K562 (cell line): ENCODE measurements around the gene TPGS2. TPM values are rescaled to one million over a fixed set of nuclear protein-coding genes. Genes with fewer than 3 reads are reported as not detected.

Experiments used
- ATAC-seq: fragments of 200-7000 bp; cut with Tn5 transposase; 3 replicates; pipeline ENCODE4 v1.9.1; 2020; ENCODE audit warnings: moderate library complexity
- BruUV-seq: library from RNA; stranded (reverse); fragments of 400-500 nt; replicated peaks from 2 replicates; lab custom pipeline; 2021; lab: Mats Ljungman, UMichigan
- CTCF ChIA-PET: fragments of 300-600 bp; formaldehyde crosslinking; extraction: SDS; loops from one replicate; lab custom pipeline; 2021; ENCODE audit warnings: low intra/inter-chr PET ratio; lab: Yijun Ruan, JAX
- POLR2A ChIA-PET: fragments of 300-600, 350-650 bp; sonication (Branson Sonifier 250); formaldehyde crosslinking; extraction: SDS; loops from one replicate; lab custom pipeline; 2021; ENCODE audit warnings: antibody characterized with exemption, inconsistent platforms; lab: Yijun Ruan, JAX
- DNase-seq, 4 experiments: peaks; one replicate each; pipeline versions ENCODE4 v3.0.0 to v3.0.0-alpha.2; 2011 to 2018; ENCODE audit warnings: low spot score in 3 of 4, mixed read lengths in 3 of 4; ENCODE audit errors: extremely low read depth in 1 of 4
- FAIRE-seq: peaks from 2 replicates; lab custom pipeline; 2011; peaks lifted over from hg19 to GRCh38; lab: Jason Lieb, UNC
- H2AFZ ChIP-seq: 2 replicates; pipeline ENCODE4 v1.6.0; 2011; ENCODE audit warnings: low read depth, low read length, control low read depth, inconsistent platforms
- H3K27ac ChIP-seq: fragments of 200-600 bp; 3 replicates; pipeline ENCODE4 v1.8.0; 2011; ENCODE audit warnings: low read depth, mild to moderate bottlenecking, control low read depth, inconsistent platforms, low read length, moderate library complexity, mixed read lengths; ENCODE audit errors: extremely low read depth
- H3K27me3 ChIP-seq, 2 experiments: fragments of 300-600 bp in 1 of 2; 2 replicates in 1 of 2; 3 replicates in 1 of 2; pipeline versions ENCODE4 v1.6.0 to v1.8.0; 2011; ENCODE audit warnings: inconsistent platforms in 2 of 2, low read length in 2 of 2, mild to moderate bottlenecking in 1 of 2, mixed read lengths in 1 of 2, moderate library complexity in 1 of 2; ENCODE audit not compliant: control insufficient read depth in 2 of 2, insufficient read depth in 2 of 2
- H3K36me3 ChIP-seq: fragments of 300-600 bp; 3 replicates; pipeline ENCODE4 v1.8.0; 2011; ENCODE audit warnings: mild to moderate bottlenecking, low read length, inconsistent platforms; ENCODE audit not compliant: control insufficient read depth, insufficient read depth
- H3K4me1 ChIP-seq, 2 experiments: fragments of 200-600 bp in 1 of 2; replicated peaks in 1 of 2; 2 replicates in 1 of 2; 3 replicates in 1 of 2; pipeline versions ENCODE4 v1.5.1 to v1.8.0; 2011; ENCODE audit warnings: inconsistent platforms in 2 of 2, low read length in 2 of 2, mild to moderate bottlenecking in 1 of 2, mixed read lengths in 1 of 2, moderate library complexity in 1 of 2; ENCODE audit not compliant: control insufficient read depth in 2 of 2, insufficient read depth in 2 of 2
- H3K4me2 ChIP-seq: 2 replicates; pipeline ENCODE4 v1.6.1; 2011; ENCODE audit warnings: low read length, control low read depth, inconsistent platforms, mixed read lengths; ENCODE audit not compliant: insufficient read depth
- H3K4me3 ChIP-seq: fragments of 200-600 bp; sonication (generic), shearing (Covaris generic); 2 replicates; pipeline ENCODE4 v1.5.1; 2016; ENCODE audit warnings: control low read depth, inconsistent platforms
- H3K79me2 ChIP-seq: fragments of 200-600 bp; 3 replicates; pipeline ENCODE4 v1.8.0; 2011; ENCODE audit warnings: low read length, inconsistent platforms; ENCODE audit not compliant: control insufficient read depth, insufficient read depth
- H3K9ac ChIP-seq, 2 experiments: 2 replicates each; pipeline versions ENCODE4 v1.6.0 to v1.6.1; 2011; ENCODE audit warnings: low read depth in 2 of 2, low read length in 2 of 2, control low read depth in 1 of 2, inconsistent platforms in 1 of 2, mild to moderate bottlenecking in 1 of 2, mixed read lengths in 1 of 2; ENCODE audit not compliant: insufficient read depth in 1 of 2
- H3K9me1 ChIP-seq: one replicate; pipeline ENCODE4 v1.6.0; 2011; ENCODE audit warnings: inconsistent platforms, mild to moderate bottlenecking, low read length, moderate library complexity; ENCODE audit not compliant: control insufficient read depth, insufficient read depth
- H3K9me3 ChIP-seq: replicated peaks from 2 replicates; pipeline ENCODE4 v1.5.1; 2011; ENCODE audit warnings: low read depth, low read length, inconsistent platforms; ENCODE audit not compliant: control insufficient read depth, insufficient read depth
- H4K20me1 ChIP-seq: replicated peaks from 2 replicates; pipeline ENCODE4 v1.6.1; 2011; ENCODE audit warnings: low read length, inconsistent platforms, mixed read lengths; ENCODE audit not compliant: control insufficient read depth, insufficient read depth
- CEBPB ChIP-seq: fragments of 450-650 bp; IDR thresholded peaks from 2 replicates; pipeline ENCODE4 v1.6.1; 2016; ENCODE audit warnings: missing genetic modification characterization, missing compliant biosample characterization
- GTF2B ChIP-seq: IDR thresholded peaks from 2 replicates; pipeline ENCODE4 v1.6.1; 2011; ENCODE audit not compliant: insufficient read length; ENCODE audit errors: extremely low read depth
- PRDM10 ChIP-seq: fragments of 450-650 bp; IDR thresholded peaks from 2 replicates; pipeline ENCODE4 v1.6.1; 2018; ENCODE audit not compliant: partially characterized antibody
- WGBS: fragments of 100-300 bp; shearing (Covaris generic); methylation state at CpG from one replicate; pipeline ENCODE4 v1.1.6; 2016; ENCODE audit warnings: low coverage, mixed read lengths; ENCODE audit not compliant: insufficient coverage; ENCODE audit errors: missing lambda C conversion rate; 5-methylcytosine and 5-hydroxymethylcytosine counted together
- in situ Hi-C: fragments of 300-500 bp; cut with MboI; formaldehyde crosslinking; loops from 4 replicates; pipeline ENCODE4 v1.15.0; 2018; ENCODE audit warnings: inconsistent platforms, mixed read lengths
- intact Hi-C: fragments of 100-400 bp; cut with micrococcal nuclease; formaldehyde crosslinking; loops from 2 replicates; pipeline ENCODE4 v1.14.2; 2022
- polyA plus RNA-seq, 8 experiments: library from polyadenylated mRNA; depleted of rRNA in 4 of 8; stranded (reverse) in 5 of 8; unstranded in 3 of 8; fragments of >200 nt; fragmentation: Nextera tagmentation in 2 of 8; fragmentation: Illumina TruSeq in 1 of 8; extraction: Ambion mirVana in 2 of 8; extraction: Trizol in 1 of 8; gene quantifications; 2 replicates each; pipeline versions ENCODE4 v1.2.1 to v1.2.3, GENCODE V29; 2011 to 2014; ENCODE audit warnings: inconsistent platforms in 1 of 8, missing spikeins in 1 of 8
- total RNA-seq, 7 experiments: library from RNA; depleted of rRNA in 6 of 7; stranded (reverse); fragments of >200 nt in 6 of 7; fragmentation: Illumina TruSeq in 2 of 7; extraction: Trizol in 2 of 7; gene quantifications; 2 replicates each; pipeline versions ENCODE4 v1.2.1 to v1.2.3, GENCODE V29; 2011 to 2021; ENCODE audit warnings: low replicate concordance in 1 of 7

TPGS2 gene
- total and polyA plus RNA-seq, 9 of the 15 experiments (the other 6 are each of a cell fraction or from before 2014, with no cell fraction given) = 94.2 to 449 (median 134) TPM

GRCh38 chr18:36843199-36843598 is 14.4 kb upstream of the TPGS2 start:
- intact Hi-C loops (no loop called here), in situ Hi-C loops (no loop called here)
- H3K9me3 ChIP-seq = no peaks in the 10 kb centered on the region
- H4K20me1 ChIP-seq = no peaks in the 10 kb centered on the region
- no peaks in the 10 kb centered on the region for H3K9me1 ChIP-seq
- H3K27ac ChIP-seq = no peak overlapping the region
- FAIRE-seq = no peak
- ChIA-PET POLR2A (interaction anchor here (2.3 kb wide), 1 partner anchor 10 kb away, joined by 6 read pairs; no protein-coding TSS in a partner anchor), CTCF (no interaction called here)
- no peak overlapping the region for H2AFZ ChIP-seq
- no peaks in the 10 kb centered on the region for H3K27me3 ChIP-seq
- H3K9ac ChIP-seq = no peak overlapping the region
- no peaks in the 10 kb centered on the region for H3K4me1 ChIP-seq
- no peaks in the 10 kb centered on the region for H3K36me3 ChIP-seq
- TF ChIP-seq PRDM10 (no peak), CEBPB (tag) (0 out of 2 replicates have a peak, but pooled peaks have one; percentile 13), GTF2B (no peak)
- no peaks in the 10 kb centered on the region for H3K79me2 ChIP-seq
- BruUV-seq = no TSS peak
- ATAC-seq = no peak
- H3K4me2 ChIP-seq = no peak overlapping the region
- no peak overlapping the region for H3K4me3 ChIP-seq
- 79% methylated on average over 5 of the region's 5 CpGs for WGBS
- DNase-seq = no peak
